Measurements from ENCODE around the gene COX6B2. TPM values are rescaled to one million over a fixed set of nuclear protein-coding genes. Genes with fewer than 3 reads are reported as not detected.
A peak's percentile ranks its signal among the peaks of the same experiment; 100 is the strongest.

Gene COX6B2
- total RNA-seq, 2 experiments from 2014 or later: 0.55 TPM; not detected in 1

- ATAC-seq (ENCODE audit: low read depth) (no peak), DNase-seq (peak; percentile 27)
- no peak overlapping the region for H3K27ac Mint-ChIP-seq
- POLR2A ChIA-PET: interaction anchor here (0.6 to 2.8 kb wide), 5 partner anchors 10 to 869 kb away, joined by 3 to 15 read pairs (median 3); partner anchors contain the start of genes KMT5C and UBE2S
- H3K9me3 Mint-ChIP-seq: no peaks in the 10 kb centered on the region
- no peak overlapping the region for H3K4me3 Mint-ChIP-seq
- peaks cover 4% of the 10 kb centered on the region for H3K36me3 Mint-ChIP-seq
- peaks cover 16% of the 10 kb centered on the region for H3K4me1 Mint-ChIP-seq
- peaks cover 34% of the 10 kb centered on the region for H3K27me3 Mint-ChIP-seq
Measured at GRCh38 chr19:55350620-55351315, 3.8 kb downstream of the COX6B2 start.

GRCh38 chr19:55348317-55349034 is 6.0 kb downstream of the COX6B2 start:
- DNase-seq (no peak), ATAC-seq (ENCODE audit: low read depth) (no peak)
- Mint-ChIP-seq H3K4me1 (peaks cover 13% of the 10 kb centered on the region), H3K27ac (no peak overlapping the region), H3K36me3 (peaks cover 4% of the 10 kb centered on the region), H3K4me3 (no peak overlapping the region), H3K9me3 (no peaks in the 10 kb centered on the region), H3K27me3 (peaks cover 23% of the 10 kb centered on the region)
- POLR2A ChIA-PET: interaction anchor here (0.5 to 1.8 kb wide), 3 partner anchors 9 to 61 kb away, joined by 3 to 7 read pairs (median 3); partner anchors contain the start of genes KMT5C and TMEM150B

- POLR2A ChIA-PET: interaction anchor here (0.5 to 1.8 kb wide), 3 partner anchors 8 to 277 kb away, joined by 3 to 7 read pairs (median 3); partner anchors contain the start of genes KMT5C, TMEM150B and ZNF784
- DNase-seq: no peak
- no peak for ATAC-seq (ENCODE audit: low read depth)
- H3K4me1 Mint-ChIP-seq: peaks cover 11% of the 10 kb centered on the region
- peaks cover 9% of the 10 kb centered on the region for H3K36me3 Mint-ChIP-seq
- H3K27me3 Mint-ChIP-seq: peaks cover 13% of the 10 kb centered on the region
- H3K4me3 Mint-ChIP-seq: no peak overlapping the region
- no peak overlapping the region for H3K27ac Mint-ChIP-seq
- no peaks in the 10 kb centered on the region for H3K9me3 Mint-ChIP-seq
Measured at GRCh38 chr19:55347442-55348009, 7.0 kb downstream of the COX6B2 start.

- POLR2A ChIA-PET: interaction anchor here (1.2 kb wide), 1 partner anchor 22 kb away, joined by 3 read pairs; the partner anchor contains the start of gene TMEM150B
- Mint-ChIP-seq H3K4me1 (peaks cover 8% of the 10 kb centered on the region), H3K36me3 (peaks cover 9% of the 10 kb centered on the region), H3K27ac (no peak overlapping the region), H3K9me3 (no peaks in the 10 kb centered on the region), H3K27me3 (peaks cover 8% of the 10 kb centered on the region), H3K4me3 (no peak overlapping the region)
- ATAC-seq (ENCODE audit: low read depth): no peak
- DNase-seq: no peak
Measured at GRCh38 chr19:55346725-55347441, 7.6 kb downstream of the COX6B2 start.

GRCh38 chr19:55345818-55346724 is 8.4 kb downstream of the COX6B2 start:
- DNase-seq (no peak), ATAC-seq (ENCODE audit: low read depth) (no peak)
- POLR2A ChIA-PET: interaction anchor here (1.3 kb wide), 1 partner anchor 37 kb away, joined by 3 read pairs; no protein-coding TSS in a partner anchor

GRCh38 chr19:55345101-55345817 is 9.3 kb downstream of the COX6B2 start:
- DNase-seq: no peak
- POLR2A ChIA-PET: interaction anchor here (1.3 kb wide), 1 partner anchor 38 kb away, joined by 3 read pairs; no protein-coding TSS in a partner anchor
- no peaks in the 10 kb centered on the region for H3K27me3 Mint-ChIP-seq
- ATAC-seq (ENCODE audit: low read depth): no peak
- H3K36me3 Mint-ChIP-seq: peaks cover 11% of the 10 kb centered on the region
- no peak overlapping the region for H3K27ac Mint-ChIP-seq
- H3K9me3 Mint-ChIP-seq: no peaks in the 10 kb centered on the region
- H3K4me3 Mint-ChIP-seq: no peak overlapping the region
- peaks cover 6% of the 10 kb centered on the region for H3K4me1 Mint-ChIP-seq

More at GRCh38 chr19:55345818-55346724, 8.4 kb downstream of the COX6B2 start:
- H3K27me3 Mint-ChIP-seq: peaks cover under 1% of the 10 kb centered on the region
- no peaks in the 10 kb centered on the region for H3K9me3 Mint-ChIP-seq
- H3K36me3 Mint-ChIP-seq: peaks cover 11% of the 10 kb centered on the region
- H3K4me3 Mint-ChIP-seq: no peak overlapping the region
- no peak overlapping the region for H3K27ac Mint-ChIP-seq
- peaks cover 6% of the 10 kb centered on the region for H3K4me1 Mint-ChIP-seq

GRCh38 chr19:55344444-55344843 is 10.1 kb downstream of the COX6B2 start:
- POLR2A ChIA-PET: no interaction called here
- Mint-ChIP-seq H3K36me3 (peaks cover 11% of the 10 kb centered on the region), H3K4me3 (no peak overlapping the region), H3K27me3 (no peaks in the 10 kb centered on the region), H3K4me1 (peaks cover 7% of the 10 kb centered on the region), H3K9me3 (no peaks in the 10 kb centered on the region), H3K27ac (no peak overlapping the region)
- ATAC-seq (ENCODE audit: low read depth): no peak
- no peak for DNase-seq

- Mint-ChIP-seq H3K9me3 (no peaks in the 10 kb centered on the region), H3K4me1 (peaks cover 14% of the 10 kb centered on the region), H3K27me3 (peaks cover 5% of the 10 kb centered on the region), H3K27ac (peak overlapping the region; percentile 72), H3K36me3 (peaks cover 7% of the 10 kb centered on the region), H3K4me3 (peak overlapping the region; percentile 77)
- POLR2A ChIA-PET: interaction anchor here (1.1 kb wide), 1 partner anchor 45 kb away, joined by 3 read pairs; no protein-coding TSS in a partner anchor
- ATAC-seq (ENCODE audit: low read depth) (no peak), DNase-seq (no peak)
Measured at GRCh38 chr19:55341595-55342531, 12.7 kb downstream of the COX6B2 start.

GRCh38 chr19:55341171-55341588 is 13.3 kb downstream of the COX6B2 start:
- POLR2A ChIA-PET: interaction anchor here (0.8 to 1.1 kb wide), 4 partner anchors 9 to 66 kb away, joined by 3 to 4 read pairs (median 4); partner anchors contain the start of genes TMEM238 and UBE2S
- Mint-ChIP-seq H3K27ac (peak overlapping the region; percentile 94), H3K9me3 (no peaks in the 10 kb centered on the region), H3K4me3 (peak overlapping the region; percentile 93), H3K36me3 (peaks cover 7% of the 10 kb centered on the region), H3K27me3 (peaks cover 11% of the 10 kb centered on the region), H3K4me1 (peaks cover 14% of the 10 kb centered on the region)
- DNase-seq: peak; percentile 67
- ATAC-seq (ENCODE audit: low read depth): no peak

GRCh38 chr19:55340784-55341147 is 13.8 kb downstream of the COX6B2 start:
- peaks cover 7% of the 10 kb centered on the region for H3K36me3 Mint-ChIP-seq
- peak overlapping the region; percentile 93 for H3K4me3 Mint-ChIP-seq
- H3K27me3 Mint-ChIP-seq: peaks cover 15% of the 10 kb centered on the region
- ATAC-seq (ENCODE audit: low read depth): no peak
- POLR2A ChIA-PET: interaction anchor here (0.8 to 1.1 kb wide), 4 partner anchors 9 to 67 kb away, joined by 3 to 4 read pairs (median 4); partner anchors contain the start of genes TMEM238 and UBE2S
- no peaks in the 10 kb centered on the region for H3K9me3 Mint-ChIP-seq
- H3K4me1 Mint-ChIP-seq: peaks cover 14% of the 10 kb centered on the region
- DNase-seq: peak; percentile 60
- peak overlapping the region; percentile 94 for H3K27ac Mint-ChIP-seq

All from activated naive CD8-positive, alpha-beta T cell treated with anti-CD3 and anti-CD28 coated beads, Interleukin-2, amount 10 ng/mL, durations not matched to agents 7 days and 5 days (primary cell).